Esophagus squamous epithelium (tissue), 5 donors: Measurements from ENCODE around the gene MLKL. TPM values are rescaled to one million over a fixed set of nuclear protein-coding genes. Genes with fewer than 3 reads are reported as not detected.

ENCODE experiments used
- DNase-seq: peaks from one replicate; lab custom pipeline; 2025; lab: John Stamatoyannopoulos, UW
- H3K27ac ChIP-seq, 4 donors: fragments of 200-600 bp; sonication (generic); one replicate each; pipeline ENCODE4 v1.5.1; 2016 to 2019; ENCODE audit warnings: mild to moderate bottlenecking in 1 of 4
- H3K27me3 ChIP-seq, 4 donors: fragments of 200-600 bp; sonication (generic); 1 replicate in 3 of 4; 2 replicates in 1 of 4; pipeline versions ENCODE4 v1.5.1 to v1.6.0; 2017 to 2021; ENCODE audit warnings: antibody characterized with exemption in 1 of 4
- H3K36me3 ChIP-seq, 3 donors: fragments of 200-600 bp; sonication (generic); one replicate each; pipeline ENCODE4 v1.5.1; 2016 to 2019
- H3K4me1 ChIP-seq, 3 donors: fragments of 200-600 bp; sonication (generic); one replicate each; pipeline ENCODE4 v1.5.1; 2017 to 2019
- H3K4me3 ChIP-seq, 4 donors: fragments of 200-600 bp; sonication (generic); 1 replicate in 3 of 4; 2 replicates in 1 of 4; pipeline ENCODE4 v1.5.1; 2016 to 2019; ENCODE audit warnings: mild to moderate bottlenecking in 2 of 4, moderate library complexity in 1 of 4
- H3K9me3 ChIP-seq, 3 donors: fragments of 200-600 bp; sonication (generic); one replicate each; pipeline ENCODE4 v1.5.1; 2016 to 2019
- CTCF ChIP-seq, 6 experiments: fragments of 450-650 bp in 4 of 6; fragments of 200-600 bp in 2 of 6; sonication (generic) in 2 of 6; IDR thresholded peaks; one replicate each; pipeline ENCODE4 v1.5.1; 2016 to 2019; ENCODE audit warnings: antibody characterized with exemption in 6 of 6, mild to moderate bottlenecking in 4 of 6, moderate library complexity in 4 of 6
- POLR2A ChIP-seq, 4 donors: fragments of 450-650 bp; IDR thresholded peaks; one replicate each; pipeline ENCODE4 v1.6.1; 2017; ENCODE audit warnings: antibody characterized with exemption in 4 of 4, mild to moderate bottlenecking in 4 of 4, moderate library complexity in 3 of 4
- WGBS, 2 donors: methylation state at CpG; one replicate each; pipeline ENCODE4 v1.1.5; 2018; 5-methylcytosine and 5-hydroxymethylcytosine counted together
- intact Hi-C: fragments of 100-400 bp; cut with DNase I; formaldehyde crosslinking; loops from one replicate; pipeline ENCODE4 v1.15.0; 2022
- total RNA-seq, 4 donors: library from RNA; depleted of rRNA; stranded (reverse); fragments of >200 nt; gene quantifications; one replicate each; pipeline ENCODE4 v1.1.0, GENCODE V29; 2016
- donor health status: DM: yes; HTN: yes; CAD: no.

Gene MLKL
- total RNA-seq, 4 donors from 2014 or later = 12.4 to 33.9 (median 22.1) TPM

DNA sequence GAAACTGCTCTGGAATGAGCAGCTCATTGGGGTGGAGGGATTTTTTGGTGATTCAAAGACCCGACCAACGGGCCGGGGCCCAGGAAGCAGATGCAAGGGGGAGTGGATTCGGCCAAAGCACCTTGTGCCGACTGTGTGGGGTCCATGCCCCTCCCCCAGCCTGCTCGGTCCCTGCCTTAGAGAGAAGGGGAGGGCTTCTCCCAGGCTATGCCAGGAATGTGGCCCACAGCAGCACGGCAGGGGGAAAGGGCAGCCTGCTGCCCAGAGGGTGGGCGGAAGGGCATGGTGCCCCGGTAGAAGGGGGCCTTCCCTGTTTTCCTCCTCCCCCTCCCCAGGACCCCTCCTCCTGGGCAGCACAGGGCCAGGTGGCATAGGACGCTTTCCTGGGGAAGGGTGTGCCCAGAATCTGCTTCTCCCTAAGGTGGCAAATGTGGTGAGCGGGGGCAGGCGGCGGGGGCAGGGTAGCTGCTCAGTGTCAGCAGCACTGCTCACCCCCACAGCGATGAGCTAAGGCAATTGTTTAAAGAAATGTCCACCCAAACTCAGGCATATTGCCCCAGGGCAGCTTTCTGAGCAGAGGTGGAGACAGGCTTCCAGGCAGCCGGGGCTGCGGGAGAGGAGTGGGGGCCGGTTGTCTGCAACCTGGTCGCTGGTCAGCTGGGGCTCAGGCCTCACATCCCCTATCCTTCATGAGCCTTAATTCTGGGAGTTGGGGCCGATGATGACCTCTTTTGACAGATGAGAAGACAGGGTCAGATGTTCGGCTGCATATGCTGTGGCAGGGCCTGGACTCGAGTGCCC is 33.9 kb upstream of the MLKL start:
- 60 to 92% methylated on average over 1 to 5 of the region's 21 CpGs for WGBS, 2 donors
- no peak for TF ChIP-seq POLR2A (IDR thresholded peaks at IDR 0.05)
- TF ChIP-seq CTCF (IDR thresholded peaks at IDR 0.05) = no peak
- intact Hi-C loops = no loop called here
- H3K4me1 ChIP-seq = peaks cover 6 to 37% (median 10%) of the 10 kb centered on the region in 3 donors
- no peak overlapping the region for H3K4me3 ChIP-seq
- no peaks in the 10 kb centered on the region for H3K36me3 ChIP-seq
- no peak for DNase-seq
- no peaks in the 10 kb centered on the region for H3K9me3 ChIP-seq
- H3K27me3 ChIP-seq = peaks cover 0 to 7% (median 0%) of the 10 kb centered on the region in 4 donors
- no peak overlapping the region for H3K27ac ChIP-seq

DNA sequence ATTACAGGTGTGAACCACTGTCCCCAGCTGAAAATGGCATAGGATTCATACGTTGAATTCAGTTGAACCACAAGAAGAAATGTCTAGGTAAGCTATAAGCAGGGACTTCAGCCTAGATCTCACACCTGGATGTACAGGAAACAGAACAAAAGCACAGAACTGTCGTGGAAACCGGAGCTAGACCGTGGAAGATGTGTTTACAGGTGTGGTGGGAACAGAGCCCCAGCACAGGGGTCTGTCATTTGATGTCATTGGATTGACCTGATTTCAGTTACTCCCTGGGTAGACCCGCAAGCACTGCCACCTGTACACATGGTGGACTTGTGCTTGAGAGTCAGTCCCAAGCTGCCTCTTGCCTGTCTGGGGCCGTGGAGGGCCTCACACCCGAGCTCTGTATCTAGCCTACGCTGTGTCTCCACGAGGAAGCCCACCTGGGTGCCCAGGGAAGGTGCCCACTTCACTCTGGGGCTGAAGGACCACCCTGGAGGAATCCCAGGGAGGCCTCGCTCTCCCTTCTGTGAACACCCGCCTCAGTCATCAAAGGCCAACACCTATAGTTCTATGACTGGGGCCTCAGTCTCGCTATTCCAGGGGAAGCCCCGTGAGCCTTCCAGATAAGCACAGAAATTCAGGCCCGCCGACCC is 32.2 kb upstream of the MLKL start:
- DNase-seq = no peak
- no peaks in the 10 kb centered on the region for H3K36me3 ChIP-seq
- 84 to 88% methylated on average over 8 of the region's 15 CpGs for WGBS, 2 donors
- H3K27me3 ChIP-seq = peaks cover 0 to 7% (median 0%) of the 10 kb centered on the region in 4 donors
- H3K9me3 ChIP-seq = no peaks in the 10 kb centered on the region
- intact Hi-C loops = no loop called here
- peaks cover 6 to 37% (median 15%) of the 10 kb centered on the region in 3 donors for H3K4me1 ChIP-seq
- TF ChIP-seq POLR2A (IDR thresholded peaks at IDR 0.05) = no peak
- TF ChIP-seq CTCF (IDR thresholded peaks at IDR 0.05) = no peak
- no peak overlapping the region for H3K4me3 ChIP-seq
- no peak overlapping the region for H3K27ac ChIP-seq

- TF ChIP-seq CTCF (IDR thresholded peaks at IDR 0.05) (no peak), POLR2A (IDR thresholded peaks at IDR 0.05) (no peak)
- peaks cover 6 to 29% (median 15%) of the 10 kb centered on the region in 3 donors for H3K4me1 ChIP-seq
- peaks cover 0 to 7% (median 0%) of the 10 kb centered on the region in 4 donors for H3K27me3 ChIP-seq
- WGBS, 2 donors = 89 to 90% methylated on average over 7 to 8 of the region's 8 CpGs
- peak overlapping the region in 2 of 4 donors; percentile 84 to 90 for H3K27ac ChIP-seq
- no peak for DNase-seq
- H3K36me3 ChIP-seq = no peaks in the 10 kb centered on the region
- intact Hi-C loops = no loop called here
- H3K9me3 ChIP-seq = peaks cover 0 to 5% (median 5%) of the 10 kb centered on the region in 3 donors
- no peak overlapping the region for H3K4me3 ChIP-seq
Measured at GRCh38 chr16:74731853-74732477, 31.3 kb upstream of the MLKL start.

DNA sequence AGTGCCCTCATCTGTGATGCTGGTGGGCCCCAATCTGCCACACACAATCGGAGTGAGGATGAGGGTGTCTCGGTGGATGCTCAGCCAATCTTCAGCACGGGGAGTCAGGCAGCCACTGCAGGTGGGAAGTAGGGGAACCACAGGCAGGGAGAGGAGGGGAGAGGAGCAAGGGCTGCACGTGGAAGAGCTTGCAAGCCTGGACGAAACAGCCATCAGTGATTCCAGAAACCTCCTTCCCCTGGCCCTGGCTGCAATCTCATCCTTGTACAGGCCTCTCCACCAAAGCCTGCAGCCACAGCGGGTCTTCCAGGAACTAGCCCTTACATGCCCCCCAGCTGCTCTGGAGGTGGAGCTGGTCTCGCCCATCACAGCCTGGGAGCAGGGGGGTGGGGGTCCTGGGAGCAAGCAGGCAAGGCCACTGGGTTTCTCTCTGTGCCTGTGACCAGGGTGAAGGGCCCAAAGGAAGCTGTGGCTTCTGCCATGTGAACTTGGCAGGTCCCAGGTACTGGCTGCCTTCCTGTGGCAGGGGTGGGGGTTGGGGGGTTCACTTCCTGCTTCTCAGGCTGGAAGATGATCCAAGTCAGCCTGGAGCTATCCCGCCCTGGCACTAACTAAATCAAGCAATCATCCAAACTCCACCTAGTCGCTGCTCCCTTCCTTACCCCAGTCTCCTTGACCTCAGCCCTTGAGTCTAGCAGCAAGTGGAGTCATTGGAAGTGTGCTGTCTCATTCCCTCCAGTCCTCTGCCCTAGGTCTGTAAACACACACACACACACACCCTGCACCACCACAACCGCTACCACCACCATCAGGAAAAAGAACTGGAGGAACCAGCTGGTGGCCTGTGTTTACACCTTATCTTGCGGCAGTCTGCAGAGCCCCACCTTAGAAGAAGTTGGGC is 29.4 kb upstream of the MLKL start:
- Histone ChIP-seq H3K9me3 (peaks cover 0 to 11% (median 10%) of the 10 kb centered on the region in 3 donors), H3K4me1 (peaks cover 6 to 27% (median 15%) of the 10 kb centered on the region in 3 donors), H3K27ac (peak overlapping the region; percentile 80 to 90 (median 85)), H3K36me3 (no peaks in the 10 kb centered on the region), H3K4me3 (no peak overlapping the region), H3K27me3 (peaks cover 0 to 3% (median 0%) of the 10 kb centered on the region in 4 donors)
- TF ChIP-seq POLR2A (IDR thresholded peaks at IDR 0.05) = peak in 1 of 4 donors; percentile 24
- no peak for TF ChIP-seq CTCF (IDR thresholded peaks at IDR 0.05)
- 19 to 42% methylated on average over 4 to 6 of the region's 11 CpGs for WGBS, 2 donors
- intact Hi-C loops = no loop called here
- DNase-seq = no peak
